OCI-LY1 (cell line): Measurements from ENCODE around the gene PCBP3.

Experiments used
- H2AFZ ChIP-seq: fragments of 200-600 bp; sonication (generic), shearing (Covaris generic); 2 replicates; pipeline ENCODE4 v1.6.0; 2014; ENCODE audit warnings: antibody characterized with exemption, mild to moderate bottlenecking, low read length
- H3F3A ChIP-seq: fragments of 200-600 bp; sonication (generic), shearing (Covaris generic); 2 replicates; pipeline ENCODE4 v1.6.0; 2014; ENCODE audit warnings: mild to moderate bottlenecking, antibody characterized with exemption, low read length, moderate library complexity; ENCODE audit not compliant: insufficient read depth
- H3K27ac ChIP-seq: fragments of 200-600 bp; sonication (generic); 2 replicates; pipeline ENCODE4 v1.5.1; 2014; ENCODE audit warnings: low read length, mixed run types, mild to moderate bottlenecking, low read depth; ENCODE audit not compliant: poor library complexity, severe bottlenecking
- H3K27me3 ChIP-seq: fragments of 200-600 bp; sonication (generic); 2 replicates; pipeline ENCODE4 v1.6.0; 2014; ENCODE audit warnings: antibody characterized with exemption, mild to moderate bottlenecking, low read length, moderate library complexity; ENCODE audit not compliant: insufficient read depth
- H3K36me3 ChIP-seq: fragments of 200-600 bp; sonication (generic); 2 replicates; pipeline ENCODE4 v1.6.1; 2014; ENCODE audit warnings: mild to moderate bottlenecking, antibody characterized with exemption, low read length, moderate library complexity, mixed read lengths; ENCODE audit not compliant: insufficient read depth
- H3K4me1 ChIP-seq: fragments of 200-600 bp; sonication (generic); 2 replicates; pipeline ENCODE4 v1.5.1; 2014; ENCODE audit warnings: mild to moderate bottlenecking, low read length, moderate library complexity; ENCODE audit not compliant: insufficient read depth, severe bottlenecking
- H3K4me2 ChIP-seq: fragments of 200-600 bp; sonication (generic), shearing (Covaris generic); 2 replicates; pipeline ENCODE4 v1.6.1; 2014; ENCODE audit warnings: low read length
- H3K4me3 ChIP-seq: fragments of 200-600 bp; sonication (generic); 2 replicates; pipeline ENCODE4 v1.5.1; 2014; ENCODE audit warnings: low read length, low read depth, mild to moderate bottlenecking, mixed read lengths; ENCODE audit not compliant: poor library complexity, severe bottlenecking
- H3K79me2 ChIP-seq: fragments of 200-600 bp; shearing (Covaris generic); 2 replicates; pipeline ENCODE4 v1.6.1; 2016; ENCODE audit warnings: mixed run types, low read length, mixed read lengths; ENCODE audit not compliant: insufficient read depth
- H3K9ac ChIP-seq: fragments of 200-600 bp; sonication (generic), shearing (Covaris generic); 2 replicates; pipeline ENCODE4 v1.6.1; 2014; ENCODE audit warnings: mild to moderate bottlenecking, low read length, mixed read lengths
- H3K9me2 ChIP-seq: fragments of 200-600 bp; sonication (generic), shearing (Covaris generic); 2 replicates; pipeline ENCODE4 v1.6.1; 2014; ENCODE audit warnings: low read depth, mild to moderate bottlenecking, low read length, mixed read lengths
- H3K9me3 ChIP-seq: fragments of 200-600 bp; shearing (Covaris generic); 2 replicates; pipeline ENCODE4 v1.6.1; 2014; ENCODE audit warnings: low read length, mixed read lengths
- H4K20me1 ChIP-seq: fragments of 200-600 bp; sonication (generic), shearing (Covaris generic); 2 replicates; pipeline ENCODE4 v1.6.0; 2016; ENCODE audit warnings: mild to moderate bottlenecking, low read length; ENCODE audit not compliant: insufficient read depth
- EZH2 ChIP-seq: fragments of 200-600 bp; sonication (generic), shearing (Covaris generic); IDR thresholded peaks from 2 replicates; pipeline ENCODE4 v1.8.0; 2017; ENCODE audit warnings: borderline replicate concordance, mixed run types, mild to moderate bottlenecking, antibody characterized with exemption, low read length, moderate library complexity, mixed read lengths
- TF ChIP-seq, protein P1 (sequence below): fragments of 200-600 bp; sonication (generic), shearing (Covaris generic); IDR thresholded peaks from 2 replicates; pipeline ENCODE4 v1.5.1; 2017; ENCODE audit warnings: mild to moderate bottlenecking, antibody characterized with exemption, low read length, moderate library complexity, mixed read lengths

Gene PCBP3

DNA sequence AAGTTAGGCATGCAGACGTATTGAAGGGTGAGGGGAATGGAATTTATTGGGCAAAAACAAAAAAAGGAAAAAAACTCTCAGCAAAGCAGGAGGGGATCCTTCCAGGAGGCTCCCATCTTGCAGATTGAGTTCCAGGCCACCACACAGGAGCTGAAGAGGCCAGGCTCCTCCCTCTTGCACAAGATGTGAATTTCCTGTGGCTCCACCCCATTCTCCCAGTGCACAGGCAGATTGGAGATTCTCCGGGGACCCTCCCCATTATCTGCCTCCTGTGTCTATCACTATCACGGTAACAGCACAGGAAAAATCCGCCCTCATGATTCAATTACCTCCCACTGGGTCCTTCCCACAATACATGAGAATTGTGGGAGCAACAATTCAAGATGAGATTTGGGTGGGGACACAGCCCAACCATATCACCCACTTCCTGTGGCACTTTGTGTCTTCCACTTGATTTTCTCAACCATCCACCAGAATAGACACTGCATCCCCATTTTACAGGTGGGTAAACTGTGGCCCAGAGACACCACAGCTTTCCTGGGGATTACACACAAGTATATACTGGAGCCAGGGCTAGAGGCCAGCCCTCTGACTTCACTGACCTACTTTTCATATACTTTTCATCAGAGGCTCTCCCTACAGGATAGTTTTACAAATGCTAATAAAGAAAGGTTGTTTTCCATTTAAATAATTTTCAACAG is 319.2 kb downstream of the PCBP3 start:
- Histone ChIP-seq H2AFZ (no peak overlapping the region), H3K27ac (no peak overlapping the region), H3K36me3 (no peaks in the 10 kb centered on the region), H3K9ac (no peak overlapping the region), H3K79me2 (no peaks in the 10 kb centered on the region), H3K27me3 (no peaks in the 10 kb centered on the region), H3F3A (no peaks in the 10 kb centered on the region), H3K4me2 (no peak overlapping the region), H3K4me3 (no peak overlapping the region), H3K9me3 (no peaks in the 10 kb centered on the region), H4K20me1 (no peaks in the 10 kb centered on the region), H3K9me2 (no peaks in the 10 kb centered on the region), H3K4me1 (no peaks in the 10 kb centered on the region)
- TF ChIP-seq EZH2 = no peak
- TF ChIP-seq, protein P1, sequence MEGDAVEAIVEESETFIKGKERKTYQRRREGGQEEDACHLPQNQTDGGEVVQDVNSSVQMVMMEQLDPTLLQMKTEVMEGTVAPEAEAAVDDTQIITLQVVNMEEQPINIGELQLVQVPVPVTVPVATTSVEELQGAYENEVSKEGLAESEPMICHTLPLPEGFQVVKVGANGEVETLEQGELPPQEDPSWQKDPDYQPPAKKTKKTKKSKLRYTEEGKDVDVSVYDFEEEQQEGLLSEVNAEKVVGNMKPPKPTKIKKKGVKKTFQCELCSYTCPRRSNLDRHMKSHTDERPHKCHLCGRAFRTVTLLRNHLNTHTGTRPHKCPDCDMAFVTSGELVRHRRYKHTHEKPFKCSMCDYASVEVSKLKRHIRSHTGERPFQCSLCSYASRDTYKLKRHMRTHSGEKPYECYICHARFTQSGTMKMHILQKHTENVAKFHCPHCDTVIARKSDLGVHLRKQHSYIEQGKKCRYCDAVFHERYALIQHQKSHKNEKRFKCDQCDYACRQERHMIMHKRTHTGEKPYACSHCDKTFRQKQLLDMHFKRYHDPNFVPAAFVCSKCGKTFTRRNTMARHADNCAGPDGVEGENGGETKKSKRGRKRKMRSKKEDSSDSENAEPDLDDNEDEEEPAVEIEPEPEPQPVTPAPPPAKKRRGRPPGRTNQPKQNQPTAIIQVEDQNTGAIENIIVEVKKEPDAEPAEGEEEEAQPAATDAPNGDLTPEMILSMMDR = no peak

DNA sequence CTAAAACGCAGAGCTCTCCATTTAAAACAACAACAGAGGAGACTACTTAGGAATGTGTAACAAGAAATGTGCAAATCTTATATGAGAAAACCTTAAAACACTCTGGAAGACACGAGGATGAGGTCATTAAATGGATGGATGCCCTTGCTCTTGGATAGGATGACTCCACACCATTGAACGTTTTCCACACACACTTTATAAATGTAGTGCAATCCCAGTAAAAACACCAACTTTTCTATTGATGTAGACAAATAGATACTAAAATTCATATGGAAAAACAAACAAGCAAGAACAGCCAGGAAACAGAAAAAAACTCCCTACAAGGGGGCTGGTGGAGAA is 319.7 kb downstream of the PCBP3 start:
- no peaks in the 10 kb centered on the region for H3K36me3 ChIP-seq
- no peaks in the 10 kb centered on the region for H3K4me1 ChIP-seq
- no peaks in the 10 kb centered on the region for H3K9me3 ChIP-seq
- no peak overlapping the region for H3K4me2 ChIP-seq
- H3K27ac ChIP-seq = no peak overlapping the region
- H3K27me3 ChIP-seq = no peaks in the 10 kb centered on the region
- no peak overlapping the region for H3K9ac ChIP-seq
- TF ChIP-seq EZH2 = no peak
- TF ChIP-seq, protein P1 = no peak
- no peak overlapping the region for H3K4me3 ChIP-seq
- no peak overlapping the region for H2AFZ ChIP-seq
- H3K9me2 ChIP-seq = no peaks in the 10 kb centered on the region
- no peaks in the 10 kb centered on the region for H4K20me1 ChIP-seq
- H3K79me2 ChIP-seq = no peaks in the 10 kb centered on the region
- no peaks in the 10 kb centered on the region for H3F3A ChIP-seq

DNA sequence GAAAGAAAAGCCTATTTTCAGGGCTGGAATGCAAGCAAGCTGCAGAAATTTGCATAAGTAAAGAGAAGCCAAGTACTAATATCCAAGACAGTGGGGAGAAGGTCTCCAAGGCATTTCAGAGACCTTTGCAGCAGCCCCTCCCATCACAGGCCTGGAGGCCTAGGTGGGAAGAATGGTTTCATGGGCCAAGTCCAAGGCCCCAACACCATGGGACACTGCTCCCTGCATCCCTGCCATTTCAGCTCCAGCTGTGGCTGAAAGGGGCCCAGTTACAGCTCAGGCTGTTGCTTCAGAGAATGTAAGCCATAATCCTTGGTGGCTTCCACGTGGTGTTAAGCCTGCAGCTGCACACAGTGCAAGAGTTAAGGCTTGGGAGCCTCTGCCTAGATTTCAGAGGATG is 321.1 kb downstream of the PCBP3 start:
- no peaks in the 10 kb centered on the region for H3F3A ChIP-seq
- no peaks in the 10 kb centered on the region for H4K20me1 ChIP-seq
- H3K79me2 ChIP-seq = no peaks in the 10 kb centered on the region
- H3K27me3 ChIP-seq = no peaks in the 10 kb centered on the region
- H3K4me2 ChIP-seq = no peak overlapping the region
- no peaks in the 10 kb centered on the region for H3K9me3 ChIP-seq
- H2AFZ ChIP-seq = no peak overlapping the region
- TF ChIP-seq, protein P1 = no peak
- TF ChIP-seq EZH2 = no peak
- no peaks in the 10 kb centered on the region for H3K9me2 ChIP-seq
- no peak overlapping the region for H3K27ac ChIP-seq
- no peaks in the 10 kb centered on the region for H3K4me1 ChIP-seq
- H3K9ac ChIP-seq = no peak overlapping the region
- H3K4me3 ChIP-seq = no peak overlapping the region
- no peaks in the 10 kb centered on the region for H3K36me3 ChIP-seq
